Lower lobe of right lung (tissue), 2 donors: ENCODE data around the gene CCDC194. TPM values are rescaled to one million over a fixed set of nuclear protein-coding genes. Genes with fewer than 3 reads are reported as not detected.

Source experiments
- ATAC-seq, 2 donors: fragments of 200-7000 bp; cut with Tn5 transposase; one replicate each; pipeline ENCODE4 v1.9.1; 2020 to 2022; ENCODE audit warnings: mild to moderate bottlenecking in 2 of 2, moderate library complexity in 2 of 2
- DNase-seq: peaks from one replicate; pipeline ENCODE4 v3.0.0-alpha.2; 2020
- H3K27ac ChIP-seq: fragments of 200-600 bp; one replicate; pipeline ENCODE4 v1.8.0; 2022
- H3K27me3 ChIP-seq: fragments of 200-600 bp; one replicate; pipeline ENCODE4 v1.8.0; 2022; ENCODE audit warnings: low read depth
- H3K36me3 ChIP-seq: fragments of 200-600 bp; one replicate; pipeline ENCODE4 v1.8.0; 2022; ENCODE audit warnings: mild to moderate bottlenecking
- H3K4me1 ChIP-seq: fragments of 200-600 bp; one replicate; pipeline ENCODE4 v1.8.0; 2022
- H3K4me3 ChIP-seq: fragments of 200-600 bp; one replicate; pipeline ENCODE4 v1.8.0; 2022; ENCODE audit warnings: mild to moderate bottlenecking
- H3K9me3 ChIP-seq: fragments of 200-600 bp; one replicate; pipeline ENCODE4 v1.8.0; 2022
- CTCF ChIP-seq: fragments of 200-600 bp; IDR thresholded peaks from one replicate; pipeline ENCODE4 v1.8.0; 2022; ENCODE audit warnings: antibody characterized with exemption, mild to moderate bottlenecking
- intact Hi-C: fragments of 100-400 bp; cut with DNase I; formaldehyde crosslinking; loops from one replicate; pipeline ENCODE4 v1.11.0; 2022
- total RNA-seq: library from RNA; stranded (reverse); fragmentation: NEBNext Ultra II Directional; extraction: Animal tissue kit (Norgen Biotek cat#: 25700); gene quantifications from one replicate; pipeline ENCODE4 v1.2.1, GENCODE V29; 2021
- donor health status: DM: no; HTN: yes; CAD: no; lungs with severe emphysema.

CCDC194 gene
- total RNA-seq, 1 donor from 2014 or later: 1.5 TPM

- TF ChIP-seq CTCF: peak; percentile 37
- Histone ChIP-seq H3K36me3 (peaks cover 12% of the 10 kb centered on the region), H3K27ac (peak overlapping the region; percentile 78), H3K4me3 (peak overlapping the region; percentile 79), H3K27me3 (no peaks in the 10 kb centered on the region), H3K4me1 (peaks cover 14% of the 10 kb centered on the region), H3K9me3 (no peaks in the 10 kb centered on the region)
- DNase-seq (peak; percentile 62), ATAC-seq (peak; percentile 59)
- intact Hi-C loops: no loop called here
Measured at GRCh38 chr19:17420475-17420924, 26.5 kb upstream of the CCDC194 start.

- H3K36me3 ChIP-seq: peaks cover 12% of the 10 kb centered on the region
- no peaks in the 10 kb centered on the region for H3K27me3 ChIP-seq
- peaks cover 14% of the 10 kb centered on the region for H3K4me1 ChIP-seq
- peak; percentile 98 to 99 for ATAC-seq
- H3K9me3 ChIP-seq: no peaks in the 10 kb centered on the region
- intact Hi-C loops: no loop called here
- peak; percentile 99 for DNase-seq
- TF ChIP-seq CTCF: no peak
- peak within 1 kb of the TSS; percentile 78 for H3K27ac ChIP-seq
- peak within 1 kb of the TSS; percentile 79 for H3K4me3 ChIP-seq
Measured at GRCh38 chr19:17419621-17420474, 25.9 kb upstream of the CCDC194 start, which contains the start of gene MVB12A. Gene MVB12A, plus strand, starts transcription at chr19:17420047. Its CDS starts 89 bp downstream, at chr19:17420136.

GRCh38 chr19:17419154-17419620 is 25.2 kb upstream of the CCDC194 start:
- Histone ChIP-seq H3K36me3 (peaks cover 19% of the 10 kb centered on the region), H3K9me3 (no peaks in the 10 kb centered on the region), H3K27ac (peak overlapping the region; percentile 78), H3K4me1 (peaks cover 14% of the 10 kb centered on the region), H3K4me3 (peak overlapping the region; percentile 79), H3K27me3 (no peaks in the 10 kb centered on the region)
- intact Hi-C loops: no loop called here
- DNase-seq (no peak), ATAC-seq (no peak)
- no peak for TF ChIP-seq CTCF

- H3K9me3 ChIP-seq: no peaks in the 10 kb centered on the region
- H3K4me3 ChIP-seq: no peak overlapping the region
- H3K27me3 ChIP-seq: no peaks in the 10 kb centered on the region
- H3K27ac ChIP-seq: peak overlapping the region; percentile 78
- intact Hi-C loops: no loop called here
- DNase-seq (no peak), ATAC-seq (no peak)
- peaks cover 19% of the 10 kb centered on the region for H3K4me1 ChIP-seq
- peaks cover 18% of the 10 kb centered on the region for H3K36me3 ChIP-seq
- TF ChIP-seq CTCF: no peak
Measured at GRCh38 chr19:17418710-17419109, 24.7 kb upstream of the CCDC194 start.

- Histone ChIP-seq H3K27me3 (no peaks in the 10 kb centered on the region), H3K4me3 (no peak overlapping the region), H3K4me1 (peaks cover 22% of the 10 kb centered on the region), H3K9me3 (no peaks in the 10 kb centered on the region), H3K27ac (no peak overlapping the region), H3K36me3 (peaks cover 21% of the 10 kb centered on the region)
- ATAC-seq: no peak
- TF ChIP-seq CTCF: no peak
- DNase-seq: no peak
- intact Hi-C loops: no loop called here
Measured at GRCh38 chr19:17415121-17415520, 21.1 kb upstream of the CCDC194 start.
